GF-D8 (cell line): Measurements from ENCODE around the gene ACTG2.
"Not testable (repeated sequence)": the region's sequence is repeated elsewhere in the genome, so short reads cannot be mapped to it uniquely, and the experiment has no call there.

Source experiments
- DNase-seq: peaks from one replicate; lab custom pipeline; 2025; lab: John Stamatoyannopoulos, UW

The ACTG2 gene

DNA sequence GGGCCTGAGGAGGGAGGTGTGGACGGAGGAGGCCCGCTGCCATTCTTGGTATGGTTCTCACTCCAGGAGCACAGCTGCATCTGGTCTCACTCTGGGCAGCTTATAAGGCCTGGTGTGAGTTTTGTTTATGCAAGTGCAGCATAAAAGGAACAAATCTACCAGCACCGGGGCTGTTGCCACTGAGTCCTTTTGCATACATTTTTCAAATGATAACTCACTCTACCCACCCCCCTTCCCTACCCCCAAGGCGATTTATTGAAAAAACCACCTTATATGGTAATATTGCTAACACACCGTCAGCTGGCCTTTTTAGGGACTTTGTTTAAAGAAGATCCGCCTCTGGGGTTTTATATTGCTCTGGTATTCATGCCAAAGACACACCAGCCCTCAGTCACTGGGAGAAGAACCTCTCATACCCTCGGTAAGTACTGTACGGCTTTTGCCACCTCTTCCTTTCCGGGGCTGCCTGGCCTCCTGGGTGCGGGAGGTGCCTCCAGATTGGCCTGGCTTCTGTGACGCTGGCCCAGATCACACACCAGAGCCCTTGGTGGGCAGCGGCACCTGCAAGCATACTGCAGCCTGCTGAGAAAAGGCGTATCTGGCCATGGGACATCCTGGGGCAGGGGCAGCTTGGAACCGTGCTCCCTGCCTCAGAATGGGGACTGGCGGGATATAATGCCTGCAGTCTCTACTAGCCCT, at the start of gene ACTG2:
Gene ACTG2, plus strand, starts transcription at position 378 of the 699 bp plus-strand sequence. CDS start 8,304 bp downstream, outside the sequence.
- DNase-seq: no peak

DNA sequence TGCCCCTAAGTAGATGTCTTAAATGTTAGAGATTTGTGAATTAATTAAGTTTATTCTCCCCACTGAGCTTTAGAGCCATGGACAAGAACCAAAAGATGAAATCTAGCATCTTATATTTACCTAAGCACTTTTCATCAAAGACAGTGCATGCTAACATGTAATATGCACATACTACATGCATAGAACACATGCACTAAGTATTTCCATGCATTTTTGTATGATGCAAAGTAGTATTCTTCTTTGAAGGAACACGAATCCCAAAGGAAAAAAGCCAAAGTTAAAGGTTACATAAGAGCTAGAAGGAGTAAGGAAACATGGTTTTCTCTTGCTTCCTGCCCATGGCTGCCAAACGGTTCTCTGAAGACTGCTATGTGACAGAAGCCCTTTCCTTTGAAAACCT, 48.7 kb upstream of the ACTG2 start:
- DNase-seq: no peak

DNA sequence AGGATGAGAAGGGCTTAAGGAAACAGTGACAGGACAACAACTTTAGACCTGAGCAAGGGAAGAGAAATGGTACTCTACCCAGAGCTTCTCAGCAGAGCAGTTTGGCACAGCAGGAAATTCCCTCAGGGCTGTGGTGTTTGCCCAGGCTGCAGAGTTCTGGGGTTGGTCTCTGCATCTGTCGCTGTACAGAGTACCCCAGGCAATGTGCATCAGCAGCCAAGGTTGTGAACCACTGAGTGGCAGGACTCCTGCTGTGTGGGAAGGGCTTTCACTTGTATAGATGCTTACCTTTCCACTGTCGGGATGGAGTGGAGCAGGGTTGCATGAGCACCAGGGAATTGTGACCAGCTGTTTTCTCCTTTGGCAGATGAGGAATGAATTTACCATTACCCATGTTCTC, 42.8 kb upstream of the ACTG2 start:
- no peak for DNase-seq

DNA sequence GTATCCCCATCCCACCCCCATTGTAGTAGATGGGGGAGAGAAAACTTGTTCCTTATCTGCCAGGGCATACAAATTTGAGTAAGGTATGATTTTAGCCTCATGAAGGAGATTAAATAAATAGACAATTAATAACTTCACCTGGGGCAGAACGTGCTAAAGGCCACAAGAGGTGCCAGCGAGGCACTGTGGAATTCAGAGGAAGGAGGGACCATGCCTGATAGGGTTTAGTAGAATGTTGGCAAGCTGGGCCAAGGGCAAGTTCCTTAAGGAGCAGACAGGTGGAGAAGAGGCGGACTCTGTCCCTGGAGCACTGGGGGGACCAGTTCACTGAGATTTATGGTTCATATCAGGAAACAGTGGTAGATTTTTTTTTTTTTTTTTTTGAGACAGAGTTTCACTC, 41.5 kb upstream of the ACTG2 start:
- no peak for DNase-seq

DNA sequence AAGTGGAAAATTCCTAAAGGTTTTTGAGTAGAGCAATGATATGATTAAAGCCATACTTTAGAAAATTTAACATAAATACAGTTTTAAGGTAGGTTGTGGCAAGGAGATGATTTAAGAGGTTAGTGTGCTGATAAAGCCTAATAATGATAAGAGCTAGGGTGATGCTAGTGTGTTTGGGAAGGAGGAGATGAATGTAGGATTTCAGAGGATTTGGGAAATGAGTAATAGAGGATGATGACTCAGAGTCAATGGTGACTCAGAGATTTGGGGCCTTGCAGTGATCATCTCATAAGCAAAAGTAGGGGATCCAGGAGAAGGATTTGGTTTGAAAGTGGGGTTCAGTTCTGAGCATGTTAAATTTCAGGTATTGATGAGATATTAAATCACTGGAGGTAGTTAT, 40.8 kb upstream of the ACTG2 start:
- DNase-seq: no peak

DNA sequence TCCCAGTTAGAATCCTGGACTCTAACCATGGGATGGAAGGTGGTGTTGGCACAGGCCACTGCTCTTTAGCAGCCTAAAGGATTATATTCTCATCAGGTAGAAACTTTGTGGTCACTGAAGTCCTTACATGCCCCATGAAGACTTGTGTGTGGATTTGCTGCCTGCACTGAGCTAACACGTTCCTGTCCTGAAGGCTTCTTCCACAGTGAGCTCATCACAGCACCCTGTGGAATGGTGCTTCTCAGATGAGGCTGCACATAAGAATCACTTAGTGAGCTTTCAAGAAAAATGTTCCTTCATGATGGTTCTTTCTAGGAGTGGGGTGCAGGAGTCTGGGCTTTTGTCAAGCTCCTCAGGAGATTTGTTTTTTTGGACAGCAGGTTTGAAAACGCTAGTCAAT, 37.3 kb upstream of the ACTG2 start:
- DNase-seq: no peak

DNA sequence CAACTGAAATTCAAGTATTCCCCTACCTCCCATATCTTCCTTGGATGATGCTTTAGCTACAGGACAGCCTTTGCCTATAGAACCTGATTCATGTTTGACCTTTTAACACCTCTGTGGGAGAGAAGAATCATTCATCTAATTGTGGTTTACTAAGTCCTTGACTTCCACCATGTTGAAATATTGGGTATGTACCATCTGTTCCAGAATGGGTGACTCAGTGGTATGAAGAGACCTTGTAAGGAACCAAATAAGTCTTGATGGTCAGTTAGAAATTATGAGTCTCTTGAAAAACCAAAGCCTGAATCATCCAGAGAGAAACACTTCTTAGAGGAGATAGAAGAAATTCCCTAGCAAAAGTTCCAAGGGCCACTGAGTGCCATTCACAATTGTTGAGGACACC, 36.6 kb upstream of the ACTG2 start:
- DNase-seq: no peak

DNA sequence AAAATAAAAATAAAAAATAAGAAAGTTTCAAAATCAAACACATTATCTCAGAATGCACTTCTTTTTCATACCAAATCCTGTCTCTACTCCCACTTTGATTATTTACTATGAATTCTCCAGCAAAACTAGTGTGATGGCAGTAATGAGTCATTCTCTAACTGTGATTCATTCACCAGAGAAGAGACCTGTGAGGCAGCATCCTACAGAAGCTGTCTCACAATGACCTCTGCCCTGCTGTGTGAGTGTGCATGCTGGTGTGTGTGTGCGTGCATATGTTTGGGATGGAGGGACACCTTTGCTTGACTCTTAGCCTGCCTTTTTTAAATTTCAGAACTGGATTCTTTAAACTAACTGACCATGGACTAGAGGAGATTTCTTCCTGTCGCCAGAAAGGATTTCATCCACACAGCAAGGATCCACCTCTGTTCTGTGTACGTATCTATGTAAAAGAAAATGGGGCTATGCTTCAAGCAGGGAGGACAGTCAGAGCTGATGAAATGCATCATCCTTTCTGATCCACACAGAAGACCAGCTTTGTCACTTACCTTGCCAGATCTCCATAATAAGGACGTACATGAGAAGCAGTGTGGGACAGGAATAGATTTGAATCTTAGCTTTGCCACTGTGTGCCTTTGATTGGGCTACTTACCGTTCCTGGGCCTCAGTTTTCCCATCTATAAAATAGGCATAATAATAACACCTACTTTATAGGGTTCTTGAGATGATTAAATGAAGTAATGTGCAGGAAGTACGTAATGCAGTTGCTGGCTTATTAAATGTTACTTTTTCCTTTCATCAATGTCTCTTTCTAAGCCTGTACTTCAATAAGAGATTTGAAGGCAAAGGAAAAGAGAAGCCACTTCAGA, 32.9 kb upstream of the ACTG2 start:
- no peak for DNase-seq

DNA sequence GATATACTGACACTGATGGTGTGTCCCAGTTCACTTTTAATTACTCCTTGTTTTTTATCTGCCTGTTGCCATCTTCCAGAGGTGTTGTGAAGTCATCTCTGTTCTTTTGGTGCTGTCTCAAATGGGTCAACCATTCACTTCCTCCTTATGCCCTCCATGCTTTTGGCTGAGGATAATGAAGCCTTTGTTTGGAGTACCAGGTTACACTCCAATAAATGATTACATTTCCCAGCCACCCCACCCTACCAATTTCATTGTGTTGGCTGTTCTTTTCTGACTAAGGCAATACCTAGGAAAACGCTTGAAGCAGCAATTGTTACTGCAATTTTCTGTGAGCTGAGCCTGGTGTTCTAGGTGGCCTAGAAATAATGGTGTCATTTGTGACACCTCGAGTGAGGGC, 29.8 kb upstream of the ACTG2 start:
- no peak for DNase-seq

DNA sequence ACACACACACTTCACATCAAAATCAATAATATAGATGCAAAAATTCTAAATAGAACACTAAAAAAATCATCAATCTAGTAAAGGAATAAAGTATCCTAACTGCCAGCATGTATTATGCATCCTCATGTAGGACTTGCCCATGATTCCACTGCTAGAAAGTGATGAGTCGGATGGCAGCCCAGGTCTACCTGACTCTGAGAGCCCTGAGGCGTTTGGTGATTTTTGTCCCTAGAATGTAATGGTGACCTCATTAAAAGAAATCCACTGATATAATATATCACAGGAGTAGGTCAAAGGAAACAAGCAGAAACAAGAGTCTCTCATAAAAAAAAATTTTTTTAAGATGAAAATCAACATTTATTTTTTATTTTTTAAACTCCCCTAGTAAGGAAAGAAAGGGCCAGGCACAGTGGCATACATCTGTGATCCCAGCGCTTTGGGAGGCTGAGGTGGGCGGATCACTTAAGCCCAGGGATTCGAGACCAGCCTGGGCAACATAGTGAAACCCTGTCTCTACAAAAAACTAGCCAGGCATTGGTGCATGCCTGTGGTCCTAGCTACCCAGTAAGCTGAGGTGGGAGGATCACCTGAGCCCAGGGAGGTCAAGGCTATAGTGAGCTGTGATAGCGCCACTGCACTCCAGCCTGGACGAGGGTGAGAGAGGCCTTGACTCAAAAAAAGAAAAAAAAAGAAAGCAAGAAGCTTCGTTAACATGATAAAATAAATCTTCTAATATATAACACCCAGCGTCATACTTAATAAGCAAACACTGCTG, 24.4 kb upstream of the ACTG2 start:
- no peak for DNase-seq

DNA sequence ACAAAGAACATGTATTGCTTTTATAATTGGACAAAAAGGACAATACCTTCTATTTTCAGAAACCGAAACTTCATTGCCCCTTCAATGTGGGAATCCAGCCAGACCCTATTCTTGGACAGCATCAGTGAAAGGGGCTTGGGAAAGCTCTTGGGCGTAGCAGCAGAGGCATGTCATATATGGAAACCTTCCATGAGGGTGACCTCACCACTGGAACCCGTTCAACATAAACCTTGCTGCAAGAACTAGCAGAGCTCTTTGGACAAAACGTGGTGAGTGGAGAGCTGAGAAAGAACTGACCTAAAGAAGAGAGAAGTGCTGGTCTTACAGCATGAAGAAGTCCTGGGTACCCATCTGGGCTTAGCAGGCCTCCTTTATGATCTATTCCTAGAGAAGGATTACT, 22.7 kb upstream of the ACTG2 start:
- DNase-seq: no peak

DNA sequence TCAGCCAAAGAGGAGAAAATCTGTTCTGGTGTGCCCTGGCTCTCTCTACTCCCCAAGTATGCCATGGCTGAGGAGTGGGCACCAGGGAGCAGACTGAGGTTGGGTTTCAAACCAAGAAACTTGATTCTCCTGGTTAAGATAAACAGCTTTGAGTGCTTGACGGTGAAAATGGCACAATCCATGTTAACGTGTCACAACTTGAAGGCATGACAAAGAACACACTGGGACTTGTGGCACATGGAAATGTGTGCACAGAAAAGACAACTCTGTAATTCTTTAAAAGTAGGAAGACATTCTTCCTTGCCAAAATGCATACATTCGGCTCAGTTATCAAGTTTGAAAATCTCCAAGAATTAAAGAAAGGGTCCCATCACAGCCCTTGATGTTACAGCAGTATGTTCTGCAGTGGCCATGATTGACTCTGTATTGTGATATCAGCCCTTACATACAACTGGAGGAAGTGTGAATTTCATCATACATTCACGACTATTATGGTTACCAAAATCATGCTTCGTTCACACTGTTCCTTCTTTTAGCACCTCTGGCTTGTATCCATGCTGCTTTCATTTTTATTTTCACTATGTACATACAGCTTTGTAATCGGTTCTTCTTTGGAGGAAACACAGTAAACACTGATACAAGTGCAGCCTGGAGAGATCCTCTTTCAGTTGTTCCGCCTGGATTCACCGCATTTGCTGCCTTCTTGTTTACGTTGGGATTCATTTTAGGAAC, 15.6 kb upstream of the ACTG2 start:
- peak; percentile 37 for DNase-seq

DNA sequence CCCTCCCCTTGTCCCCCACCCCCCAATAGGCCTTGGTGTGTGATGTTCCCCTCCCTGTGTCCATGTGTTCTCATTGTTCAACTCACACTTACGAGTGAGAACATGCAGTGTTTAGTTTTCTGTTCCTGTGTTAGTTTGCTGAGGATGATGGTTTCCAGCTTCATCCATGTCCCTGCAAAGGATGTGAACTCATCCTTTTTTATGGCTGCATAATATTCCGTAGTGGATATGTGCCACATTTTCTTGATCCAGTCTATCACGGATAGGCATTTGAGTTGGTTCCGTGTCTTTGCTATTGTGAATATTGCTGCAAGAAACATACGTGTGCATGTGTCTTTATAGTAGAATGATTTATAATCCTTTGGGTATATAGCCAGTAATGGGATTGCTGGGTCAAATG, 14.8 kb upstream of the ACTG2 start:
- DNase-seq: not testable (repeated sequence)

DNA sequence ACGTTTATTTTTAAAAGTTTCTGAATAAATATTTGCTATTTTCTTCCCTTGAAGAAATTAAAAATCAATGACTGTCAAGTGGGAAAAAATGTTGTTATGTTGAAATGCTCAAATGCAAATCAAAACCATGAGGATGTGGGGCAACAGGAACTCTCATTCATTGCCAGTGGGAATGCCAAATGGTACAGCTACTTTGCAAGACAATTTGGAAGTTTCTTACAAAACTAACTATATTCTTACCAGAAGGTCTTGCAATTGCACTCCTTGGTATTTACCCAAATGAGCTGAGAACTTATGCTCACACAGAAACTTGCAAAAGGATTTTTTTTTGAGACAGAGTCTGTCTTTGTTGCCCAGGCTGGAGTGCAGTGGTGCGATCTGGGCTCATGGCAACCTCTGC, 7.4 kb upstream of the ACTG2 start:
- no peak for DNase-seq

DNA sequence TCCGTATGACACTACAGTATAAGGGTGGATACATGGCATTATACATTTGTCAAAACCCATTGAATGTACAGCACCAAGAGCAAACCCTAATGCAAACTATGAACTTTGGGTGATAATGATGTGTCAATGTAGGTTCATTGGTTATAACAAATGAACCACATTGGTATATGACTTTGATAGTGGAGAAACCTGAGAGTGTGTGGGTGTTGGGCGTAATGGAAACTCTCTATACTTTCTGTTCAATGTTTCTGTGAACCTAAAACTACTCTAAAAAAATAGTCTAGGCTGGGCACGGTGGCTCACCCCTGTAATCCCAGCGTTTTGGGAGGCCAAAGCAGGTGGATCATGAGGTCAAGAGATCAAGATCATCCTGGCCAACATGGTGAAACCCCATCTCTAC, 6.5 kb upstream of the ACTG2 start:
- DNase-seq: no peak

DNA sequence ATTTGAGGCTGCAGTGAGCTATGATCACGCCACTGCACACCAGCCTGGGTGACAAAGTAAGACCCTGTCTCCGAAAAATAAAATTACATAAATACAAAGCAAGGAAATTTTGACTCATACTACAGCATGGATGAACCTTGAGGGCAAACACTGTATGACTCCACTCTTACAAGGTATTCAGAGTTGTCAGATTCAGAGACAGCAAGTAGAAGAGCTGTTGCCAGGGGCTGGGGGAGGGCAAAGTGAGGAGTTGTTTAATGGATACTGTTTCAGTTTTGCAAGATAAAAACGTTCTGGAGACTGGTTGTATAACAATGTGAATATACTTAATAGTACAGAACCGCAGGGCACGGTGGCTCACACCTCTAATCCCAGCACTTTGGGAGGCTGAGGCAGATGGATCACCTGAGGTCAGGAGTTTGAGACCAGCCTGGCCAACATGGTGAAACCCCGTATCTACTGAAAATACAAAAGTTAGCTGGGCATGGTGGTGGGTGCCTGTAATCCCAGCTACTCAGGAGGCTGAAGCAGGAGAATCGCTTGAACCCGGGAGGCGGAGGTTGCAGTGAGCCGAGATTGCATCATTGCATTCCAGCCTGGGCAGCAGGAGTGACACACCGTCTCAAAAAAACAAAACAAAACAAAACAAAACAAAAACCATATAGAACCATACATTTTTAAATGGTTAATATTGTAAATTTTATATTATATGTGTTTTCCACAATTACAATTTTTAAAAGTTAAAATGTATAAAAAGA, 5.0 kb upstream of the ACTG2 start:
- DNase-seq: not testable (repeated sequence)

DNA sequence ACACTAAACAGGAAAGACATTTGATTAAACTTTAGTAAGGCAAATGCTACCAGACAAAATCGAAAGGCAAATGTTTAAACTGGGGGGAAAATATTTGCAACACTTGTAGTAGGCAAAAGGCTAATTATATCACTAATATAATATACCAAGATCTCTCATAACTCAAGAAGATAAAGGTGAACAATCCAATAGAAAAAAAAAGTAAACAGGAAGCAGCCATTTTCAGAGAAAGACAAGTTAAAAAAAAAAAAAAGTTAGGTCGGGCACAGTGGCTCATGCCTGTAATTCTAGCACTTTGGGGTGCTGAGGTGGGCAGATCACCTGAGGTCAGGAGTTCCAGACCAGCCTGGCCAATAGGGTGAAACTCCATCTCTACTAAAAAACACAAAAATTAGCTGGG, 4.4 kb upstream of the ACTG2 start:
- no peak for DNase-seq

DNA sequence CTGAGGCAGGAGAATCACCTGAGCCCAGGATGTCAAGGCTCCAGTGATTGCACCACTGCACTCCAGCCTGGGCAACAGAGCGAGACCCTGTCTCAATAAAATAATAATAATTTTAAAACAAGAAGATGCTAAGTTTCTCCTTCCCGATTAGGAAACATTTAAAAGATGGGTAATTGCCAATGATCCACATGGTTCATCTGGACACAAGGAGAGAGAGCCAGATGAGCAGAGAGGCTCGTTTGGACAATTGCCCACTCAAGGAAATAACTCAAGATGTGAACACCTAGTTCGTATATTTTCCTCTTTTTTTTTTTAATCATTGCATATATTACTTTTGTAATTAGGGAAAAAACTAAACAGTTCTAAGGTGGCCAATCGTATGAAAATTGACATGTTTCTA, 3.6 kb upstream of the ACTG2 start:
- DNase-seq: no peak

DNA sequence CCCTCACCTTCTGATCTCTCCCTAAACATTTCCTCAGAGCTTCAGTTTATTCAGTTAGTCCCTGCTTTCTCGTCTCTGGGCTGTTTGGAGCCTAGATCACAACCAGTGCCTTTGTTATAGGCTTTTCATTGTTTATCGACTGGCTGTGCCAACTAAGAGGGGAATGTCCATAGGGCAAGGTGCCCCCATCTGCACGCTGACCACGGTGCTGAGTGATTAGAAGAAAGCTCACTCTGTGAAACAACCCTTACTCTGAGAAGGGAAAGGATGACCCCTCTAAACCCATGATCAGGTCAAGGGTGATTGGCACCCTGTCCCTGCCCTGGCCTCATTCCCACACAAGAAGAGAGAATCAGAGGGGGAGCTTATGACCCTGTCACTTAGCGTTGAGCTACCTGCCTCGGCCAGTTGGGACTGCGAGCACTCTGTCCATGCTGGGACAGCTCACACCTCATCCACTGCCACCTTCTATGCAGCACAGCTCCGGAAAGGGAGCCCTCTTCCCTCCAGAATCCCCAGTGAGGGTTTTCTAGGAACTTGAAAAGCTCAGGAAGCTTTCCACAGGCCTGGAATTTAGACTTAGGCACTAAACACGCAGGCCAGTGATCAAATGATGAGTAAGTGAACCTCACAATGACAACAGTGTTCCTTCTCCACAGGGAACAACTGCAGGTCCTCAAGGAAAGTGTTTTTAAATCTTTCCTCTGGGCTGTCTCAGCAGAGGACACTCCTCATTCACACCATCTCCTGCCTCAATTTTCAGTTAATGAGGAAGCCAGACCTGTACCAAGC, 2.3 kb upstream of the ACTG2 start:
- DNase-seq: no peak

DNA sequence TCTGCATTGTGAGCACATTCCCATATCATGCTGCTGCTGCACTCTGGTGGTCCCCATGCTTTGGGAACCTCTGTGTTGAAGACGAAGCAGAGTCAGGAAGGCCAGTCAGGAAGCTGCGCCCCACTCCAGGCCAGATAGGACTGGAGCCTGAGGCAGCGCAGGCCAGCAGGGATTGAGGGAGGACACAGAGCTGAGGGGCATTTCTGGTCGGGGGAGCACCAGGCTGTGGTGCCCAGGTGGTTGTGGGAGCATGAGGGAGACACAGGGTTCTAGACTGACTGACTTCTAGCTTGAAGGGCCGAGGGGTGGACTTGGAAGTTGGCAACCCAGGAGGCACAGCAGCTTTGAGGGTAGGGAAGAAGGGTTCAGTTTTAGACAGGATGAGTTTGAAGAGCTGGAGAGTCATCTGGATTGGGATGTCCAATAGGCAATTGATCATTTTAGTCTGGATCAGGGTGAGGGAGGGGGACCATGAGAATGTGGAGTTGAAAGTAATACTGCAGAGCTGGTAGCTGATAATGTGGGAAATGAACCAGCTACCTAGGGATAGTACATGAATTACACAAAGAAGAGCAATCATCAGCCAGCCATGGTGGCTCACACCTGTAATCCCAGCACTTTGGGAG, 1.4 kb upstream of the ACTG2 start:
- DNase-seq: no peak
